22Rv1 (cell line): Measurements from ENCODE around the gene SPEM2.

ENCODE experiments used
- ZFX ChIP-seq: fragments of 450-650 bp; IDR thresholded peaks from 2 replicates; pipeline ENCODE4 v1.6.1; 2017; ENCODE audit warnings: antibody characterized with exemption, borderline replicate concordance
- TF ChIP-seq, protein P1 (sequence below): fragments of 450-650 bp; IDR thresholded peaks from 2 replicates; pipeline ENCODE4 v1.5.1; 2017; ENCODE audit warnings: mild to moderate bottlenecking

DNA sequence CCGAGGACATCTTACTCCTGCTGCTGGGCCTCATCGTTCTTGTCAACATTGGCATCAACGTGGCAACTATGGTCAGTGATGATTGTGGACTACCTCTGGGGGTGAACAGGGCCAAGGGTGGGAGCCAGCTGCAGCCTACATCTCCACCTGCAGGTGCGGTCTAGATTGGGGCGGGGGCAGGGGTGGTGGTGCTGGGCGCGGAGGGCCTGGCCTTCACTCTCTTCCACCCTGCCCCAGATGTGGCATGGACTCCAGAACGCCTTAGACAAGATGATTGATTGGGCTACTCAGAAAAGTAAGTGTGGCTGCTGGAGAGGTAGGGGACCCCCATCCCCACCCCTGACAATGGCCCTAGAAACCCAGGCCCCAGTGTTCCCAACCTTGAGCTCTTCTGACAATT is 340 bp downstream of the SPEM2 start:
- TF ChIP-seq, protein P1, sequence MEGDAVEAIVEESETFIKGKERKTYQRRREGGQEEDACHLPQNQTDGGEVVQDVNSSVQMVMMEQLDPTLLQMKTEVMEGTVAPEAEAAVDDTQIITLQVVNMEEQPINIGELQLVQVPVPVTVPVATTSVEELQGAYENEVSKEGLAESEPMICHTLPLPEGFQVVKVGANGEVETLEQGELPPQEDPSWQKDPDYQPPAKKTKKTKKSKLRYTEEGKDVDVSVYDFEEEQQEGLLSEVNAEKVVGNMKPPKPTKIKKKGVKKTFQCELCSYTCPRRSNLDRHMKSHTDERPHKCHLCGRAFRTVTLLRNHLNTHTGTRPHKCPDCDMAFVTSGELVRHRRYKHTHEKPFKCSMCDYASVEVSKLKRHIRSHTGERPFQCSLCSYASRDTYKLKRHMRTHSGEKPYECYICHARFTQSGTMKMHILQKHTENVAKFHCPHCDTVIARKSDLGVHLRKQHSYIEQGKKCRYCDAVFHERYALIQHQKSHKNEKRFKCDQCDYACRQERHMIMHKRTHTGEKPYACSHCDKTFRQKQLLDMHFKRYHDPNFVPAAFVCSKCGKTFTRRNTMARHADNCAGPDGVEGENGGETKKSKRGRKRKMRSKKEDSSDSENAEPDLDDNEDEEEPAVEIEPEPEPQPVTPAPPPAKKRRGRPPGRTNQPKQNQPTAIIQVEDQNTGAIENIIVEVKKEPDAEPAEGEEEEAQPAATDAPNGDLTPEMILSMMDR = no peak
- no peak for TF ChIP-seq ZFX
